Fibroblast of pulmonary artery (primary cell): ENCODE data around the gene ZNF804B.

Experiments
- DNase-seq: peaks from one replicate; pipeline ENCODE4 v3.0.0-alpha.2; 2010; ENCODE audit warnings: low read depth
- H3K4me3 ChIP-seq: replicated peaks from 2 replicates; pipeline ENCODE4 v1.5.1; 2011; ENCODE audit warnings: low read depth, mild to moderate bottlenecking, control low read depth, low read length, moderate library complexity
- TF ChIP-seq, protein P1 (sequence below): IDR thresholded peaks from 2 replicates; pipeline ENCODE4 v1.5.1; 2011; ENCODE audit warnings: mild to moderate bottlenecking, control low read depth, low read length, inconsistent platforms; ENCODE audit errors: missing control alignments

Gene ZNF804B

DNA sequence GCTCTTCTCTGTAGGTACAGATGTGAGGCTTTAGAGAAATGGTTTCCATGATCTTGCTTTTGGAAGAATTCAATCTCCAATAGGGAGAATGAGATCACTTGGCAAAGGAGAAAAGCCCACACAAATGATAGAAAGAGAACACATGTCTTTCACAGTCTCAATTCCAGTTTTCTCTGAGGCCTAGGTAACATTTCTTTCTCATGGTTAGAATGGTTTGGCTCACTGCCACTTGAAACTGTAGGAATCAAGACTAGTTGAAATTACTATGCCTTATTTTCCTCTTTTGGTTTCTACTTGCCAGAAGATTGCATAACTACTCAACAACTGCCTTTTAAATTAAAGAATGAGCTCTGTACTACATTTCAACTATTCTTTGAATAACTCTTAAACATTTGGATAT lies 312.6 kb downstream of the ZNF804B start:
- TF ChIP-seq, protein P1, sequence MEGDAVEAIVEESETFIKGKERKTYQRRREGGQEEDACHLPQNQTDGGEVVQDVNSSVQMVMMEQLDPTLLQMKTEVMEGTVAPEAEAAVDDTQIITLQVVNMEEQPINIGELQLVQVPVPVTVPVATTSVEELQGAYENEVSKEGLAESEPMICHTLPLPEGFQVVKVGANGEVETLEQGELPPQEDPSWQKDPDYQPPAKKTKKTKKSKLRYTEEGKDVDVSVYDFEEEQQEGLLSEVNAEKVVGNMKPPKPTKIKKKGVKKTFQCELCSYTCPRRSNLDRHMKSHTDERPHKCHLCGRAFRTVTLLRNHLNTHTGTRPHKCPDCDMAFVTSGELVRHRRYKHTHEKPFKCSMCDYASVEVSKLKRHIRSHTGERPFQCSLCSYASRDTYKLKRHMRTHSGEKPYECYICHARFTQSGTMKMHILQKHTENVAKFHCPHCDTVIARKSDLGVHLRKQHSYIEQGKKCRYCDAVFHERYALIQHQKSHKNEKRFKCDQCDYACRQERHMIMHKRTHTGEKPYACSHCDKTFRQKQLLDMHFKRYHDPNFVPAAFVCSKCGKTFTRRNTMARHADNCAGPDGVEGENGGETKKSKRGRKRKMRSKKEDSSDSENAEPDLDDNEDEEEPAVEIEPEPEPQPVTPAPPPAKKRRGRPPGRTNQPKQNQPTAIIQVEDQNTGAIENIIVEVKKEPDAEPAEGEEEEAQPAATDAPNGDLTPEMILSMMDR = no peak
- no peak overlapping the region for H3K4me3 ChIP-seq
- no peak for DNase-seq

DNA sequence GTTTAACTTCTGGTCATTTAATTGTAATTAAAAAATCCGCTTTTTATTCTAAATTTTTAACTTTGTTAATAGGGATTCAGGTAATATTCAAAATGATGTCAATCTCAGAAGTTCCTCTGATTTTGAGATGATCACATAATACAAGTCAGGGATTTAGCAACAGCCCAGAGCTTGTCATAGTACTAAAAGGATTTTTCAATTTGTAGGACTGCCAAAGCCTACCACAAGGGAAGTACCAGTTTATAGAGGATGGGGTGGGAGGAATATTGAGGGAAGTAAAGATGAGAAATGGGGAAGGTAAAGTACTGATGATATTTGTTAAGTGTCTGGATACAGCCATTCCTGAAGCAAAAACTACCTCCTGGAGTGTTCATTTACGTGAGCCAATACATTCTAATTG lies 314.3 kb downstream of the ZNF804B start:
- no peak for DNase-seq
- TF ChIP-seq, protein P1 = no peak

GRCh38 chr7:89077992-89078391 lies 318.5 kb downstream of the ZNF804B start:
- TF ChIP-seq, protein P1 = no peak
- DNase-seq = no peak
- H3K4me3 ChIP-seq = no peak overlapping the region

More for the DNA sequence above, 314.3 kb downstream of the ZNF804B start:
- H3K4me3 ChIP-seq = no peak overlapping the region

DNA sequence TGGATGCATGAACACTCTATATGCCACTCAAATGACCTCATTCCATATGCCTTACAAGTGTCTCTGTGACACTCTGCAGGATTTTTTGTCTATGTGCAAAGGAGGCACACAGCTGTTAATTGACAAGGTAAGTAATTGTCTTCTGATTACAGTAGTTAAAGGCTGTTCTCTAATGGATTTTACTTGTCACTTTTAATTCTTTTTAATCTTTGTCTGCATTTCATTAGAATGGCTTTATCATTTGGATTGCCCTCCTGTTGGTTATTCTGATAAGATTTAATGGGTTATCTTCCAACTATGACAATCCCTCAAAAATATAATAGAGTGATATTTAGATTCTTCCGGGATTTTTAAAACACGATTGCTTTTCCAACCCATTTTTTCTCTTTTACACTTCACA lies 326.1 kb downstream of the ZNF804B start:
- no peak overlapping the region for H3K4me3 ChIP-seq
- DNase-seq = no peak
- TF ChIP-seq, protein P1 = no peak

DNA sequence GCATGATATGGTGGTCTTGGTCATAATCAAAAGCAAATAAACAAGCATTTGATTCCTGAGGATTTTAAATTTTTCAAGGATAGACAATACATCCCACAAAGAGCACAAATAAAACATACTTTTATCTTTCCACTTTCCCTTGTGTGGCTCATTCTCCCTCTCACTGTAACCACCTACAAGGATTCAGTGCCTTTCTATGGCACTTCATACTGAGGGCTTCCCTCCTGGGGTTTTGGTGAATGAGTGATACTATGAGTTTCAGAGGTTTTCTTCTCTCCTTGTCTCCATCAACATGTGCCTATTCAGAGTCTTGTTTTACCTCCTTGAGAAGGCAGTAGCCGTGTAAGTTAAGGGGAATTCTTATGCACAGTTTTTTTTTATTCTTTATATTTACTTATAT lies 332.1 kb downstream of the ZNF804B start:
- no peak overlapping the region for H3K4me3 ChIP-seq
- TF ChIP-seq, protein P1 = no peak
- DNase-seq = no peak

- no peak overlapping the region for H3K4me3 ChIP-seq
- no peak for DNase-seq
- TF ChIP-seq, protein P1 = no peak
Measured at GRCh38 chr7:89094269-89094668, 334.8 kb downstream of the ZNF804B start.

DNA sequence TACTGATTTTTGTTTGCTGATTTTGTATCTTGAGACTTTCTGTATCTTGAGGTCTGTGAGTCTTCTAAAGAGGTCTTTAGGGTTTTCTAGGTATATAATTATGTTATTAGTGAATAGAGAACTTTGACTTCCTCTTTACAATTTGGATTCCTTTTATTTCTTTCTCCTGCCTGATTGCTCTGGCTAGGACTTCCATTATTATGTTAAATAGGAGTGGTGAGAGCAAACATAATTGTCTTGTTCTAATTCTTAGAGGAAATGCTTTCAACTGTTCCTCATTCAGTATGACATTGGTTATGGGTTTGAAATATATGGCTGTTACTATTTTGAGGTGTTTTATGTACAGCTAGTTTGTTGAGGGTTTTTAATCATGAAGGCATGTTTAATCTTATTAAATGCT lies 344.1 kb downstream of the ZNF804B start:
- TF ChIP-seq, protein P1 = no peak
- no peak overlapping the region for H3K4me3 ChIP-seq
- no peak for DNase-seq
